B cell (primary cell): ENCODE measurements around the gene VNN1. TPM values are rescaled to one million over a fixed set of nuclear protein-coding genes. Genes with fewer than 3 reads are reported as not detected.

Experiments
- ATAC-seq: fragments of 200-7000 bp; cut with Tn5 transposase; one replicate; pipeline ENCODE4 v1.10.0; 2021; ENCODE audit warnings: low read depth, mild to moderate bottlenecking, moderate number of reproducible peaks, moderate library complexity
- CTCF ChIA-PET: fragments of 350-600 bp; sonication (Branson Sonifier 250); formaldehyde crosslinking; loops from one replicate; lab custom pipeline; 2021; ENCODE audit warnings: antibody characterized with exemption, inconsistent platforms; lab: Charles Lee
- POLR2A ChIA-PET: fragments of 350-600 bp; sonication (Branson Sonifier 250); formaldehyde crosslinking; loops from one replicate; lab custom pipeline; 2021; ENCODE audit warnings: antibody characterized with exemption; lab: Charles Lee
- DNase-seq: peaks from one replicate; pipeline ENCODE4 v3.0.0; 2013
- H2AFZ ChIP-seq: 2 replicates; pipeline ENCODE4 v1.6.1; 2012; ENCODE audit warnings: mild to moderate bottlenecking, low read depth, low read length; ENCODE audit not compliant: insufficient read depth, poor library complexity, severe bottlenecking
- H3K27ac ChIP-seq, 2 donors: 1 replicate in 1 of 2; 2 replicates in 1 of 2; pipeline ENCODE4 v1.5.1; 2012 to 2013; ENCODE audit warnings: low read length in 2 of 2, mild to moderate bottlenecking in 2 of 2, moderate library complexity in 1 of 2
- H3K27me3 ChIP-seq, 4 experiments: fragments of 200-600 bp in 1 of 4; sonication (generic) in 1 of 4; replicated peaks in 1 of 4; 1 replicate in 2 of 4; 2 replicates in 2 of 4; pipeline versions ENCODE4 v1.6.1 to v1.7.0; 2013 to 2016; ENCODE audit warnings: low read length in 3 of 4, mild to moderate bottlenecking in 2 of 4, mixed read lengths in 1 of 4, moderate library complexity in 1 of 4; ENCODE audit not compliant: insufficient read depth in 4 of 4, control insufficient read depth in 3 of 4; ENCODE audit errors: control extremely low read depth in 1 of 4
- H3K36me3 ChIP-seq, 2 experiments: replicated peaks in 1 of 2; 1 replicate in 1 of 2; 2 replicates in 1 of 2; pipeline versions ENCODE4 v1.6.1 to v1.7.1; 2013; ENCODE audit warnings: low read length in 1 of 2; ENCODE audit not compliant: insufficient read depth in 2 of 2, control insufficient read depth in 1 of 2; ENCODE audit errors: control extremely low read depth in 1 of 2, extremely low read depth in 1 of 2
- H3K4me1 ChIP-seq, 2 donors: fragments of 200-600 bp in 1 of 2; sonication (generic) in 1 of 2; 1 replicate in 1 of 2; 2 replicates in 1 of 2; pipeline versions ENCODE4 v1.5.1 to v1.6.1; 2013 to 2017; ENCODE audit warnings: low read length in 2 of 2; ENCODE audit not compliant: control insufficient read depth in 2 of 2, insufficient read depth in 2 of 2
- H3K4me2 ChIP-seq: replicated peaks from 2 replicates; pipeline ENCODE3; 2012; ENCODE audit warnings: mild to moderate bottlenecking, low read depth, low read length; ENCODE audit not compliant: poor library complexity, severe bottlenecking
- H3K4me3 ChIP-seq, 5 experiments: fragments of 200-600 bp in 1 of 5; sonication (generic) in 1 of 5; 1 replicate in 3 of 5; 2 replicates in 2 of 5; pipeline versions ENCODE4 v1.5.1 to v1.7.0; 2011 to 2016; ENCODE audit warnings: low read length in 4 of 5, mild to moderate bottlenecking in 4 of 5, low read depth in 2 of 5, control low read depth in 1 of 5, moderate library complexity in 1 of 5; ENCODE audit not compliant: insufficient read depth in 1 of 5; ENCODE audit errors: control extremely low read depth in 1 of 5, extremely low read depth in 1 of 5
- H3K79me2 ChIP-seq: fragments of 200-600 bp; sonication (generic); one replicate; pipeline ENCODE4 v1.6.0; 2016; ENCODE audit warnings: low read length; ENCODE audit not compliant: control insufficient read depth, insufficient read depth
- H3K9ac ChIP-seq: fragments of 200-600 bp; sonication (generic); 2 replicates; pipeline ENCODE4 v1.6.1; 2017; ENCODE audit warnings: mild to moderate bottlenecking, low read length, moderate library complexity
- H3K9me3 ChIP-seq, 3 donors: one replicate each; pipeline versions ENCODE4 v1.6.1 to v1.7.1; 2013; ENCODE audit warnings: low read length in 2 of 3; ENCODE audit not compliant: control insufficient read depth in 2 of 3, insufficient read depth in 1 of 3; ENCODE audit errors: control extremely low read depth in 1 of 3
- H4K20me1 ChIP-seq: 2 replicates; pipeline ENCODE4 v1.6.0; 2012; ENCODE audit warnings: mild to moderate bottlenecking, low read length; ENCODE audit not compliant: insufficient read depth, control insufficient read depth, poor library complexity, severe bottlenecking
- H3K27ac Mint-ChIP-seq: one replicate; pipeline ENCODE4 v1.8.0; 2021; ENCODE audit warnings: mixed read lengths
- H3K27me3 Mint-ChIP-seq: one replicate; pipeline ENCODE4 v1.8.0; 2021; ENCODE audit warnings: mixed read lengths
- H3K4me1 Mint-ChIP-seq: one replicate; pipeline ENCODE4 v1.8.0; 2021; ENCODE audit warnings: mixed read lengths
- H3K4me3 Mint-ChIP-seq: one replicate; pipeline ENCODE4 v1.8.0; 2021; ENCODE audit warnings: mixed read lengths
- H3K9me3 Mint-ChIP-seq: one replicate; pipeline ENCODE4 v1.8.0; 2022; ENCODE audit warnings: mixed read lengths; ENCODE audit not compliant: insufficient read depth
- CTCF ChIP-seq: fragments of 200-600 bp; IDR thresholded peaks from one replicate; pipeline ENCODE4 v1.8.0; 2022; ENCODE audit warnings: antibody characterized with exemption, mild to moderate bottlenecking
- EZH2 ChIP-seq: IDR thresholded peaks from 2 replicates; pipeline ENCODE4 v1.6.1; 2012; ENCODE audit warnings: borderline replicate concordance, low read depth, mild to moderate bottlenecking, moderate library complexity, low read length; ENCODE audit not compliant: insufficient read depth, poor library complexity, severe bottlenecking
- WGBS: methylation state at CpG from one replicate; pipeline ENCODE4 v1.1.5; 2013; ENCODE audit warnings: missing lambda C conversion rate; ENCODE audit not compliant: insufficient coverage; 5-methylcytosine and 5-hydroxymethylcytosine counted together
- intact Hi-C: fragments of 100-400 bp; cut with micrococcal nuclease; formaldehyde crosslinking; loops from one replicate; pipeline ENCODE4 v1.10.0; 2022
- polyA plus RNA-seq: library from polyadenylated mRNA; depleted of rRNA; stranded (reverse); fragments of >200 nt; gene quantifications from 2 replicates; pipeline ENCODE4 v1.2.3, GENCODE V29; 2012
- total RNA-seq, 2 donors: library from RNA; stranded (reverse); fragments of 120-200 nt in 1 of 2; gene quantifications; 1 replicate in 1 of 2; 2 replicates in 1 of 2; pipeline versions ENCODE4 v1.2.3 to v1.2.4, GENCODE V29; 2013 to 2022

The VNN1 gene
- total and polyA plus RNA-seq, 2 donors (not counting 1 experiment from before 2014, with no cell fraction given): 0.04 TPM; not detected in 1

GRCh38 chr6:132715881-132716637 is 2.2 kb upstream of the VNN1 start:
- no peak overlapping the region for H3K27ac Mint-ChIP-seq
- H3K4me3 ChIP-seq: no peak overlapping the region
- peaks cover 6 to 11% of the 10 kb centered on the region in 2 donors for H3K4me1 ChIP-seq
- POLR2A ChIA-PET: no interaction called here
- ATAC-seq: no peak
- no peak overlapping the region for H2AFZ ChIP-seq
- TF ChIP-seq CTCF (no peak), EZH2 (no peak)
- no peaks in the 10 kb centered on the region for H3K79me2 ChIP-seq
- peaks cover 0 to 6% (median 0%) of the 10 kb centered on the region in 4 experiments for H3K27me3 ChIP-seq
- H3K4me3 Mint-ChIP-seq: no peak overlapping the region
- H3K4me2 ChIP-seq: no peak overlapping the region
- DNase-seq: no peak
- H3K9me3 ChIP-seq: no peaks in the 10 kb centered on the region
- intact Hi-C loops: no loop called here
- no peaks in the 10 kb centered on the region for H3K9me3 Mint-ChIP-seq
- CTCF ChIA-PET: interaction anchor here (1.1 kb wide), 1 partner anchor 12 kb away, joined by 3 read pairs; no protein-coding TSS in a partner anchor
- peaks cover 2% of the 10 kb centered on the region for H3K27me3 Mint-ChIP-seq
- H4K20me1 ChIP-seq: no peaks in the 10 kb centered on the region
- H3K4me1 Mint-ChIP-seq: peaks cover 8% of the 10 kb centered on the region
- no peak overlapping the region for H3K9ac ChIP-seq
- H3K27ac ChIP-seq: no peak overlapping the region
- WGBS: 74% methylated on average over 7 of the region's 9 CpGs
- no peaks in the 10 kb centered on the region for H3K36me3 ChIP-seq

- no peaks in the 10 kb centered on the region for H3K9me3 Mint-ChIP-seq
- peaks cover 0 to 6% (median 0%) of the 10 kb centered on the region in 4 experiments for H3K27me3 ChIP-seq
- H3K4me2 ChIP-seq: no peak overlapping the region
- POLR2A ChIA-PET: interaction anchor here (0.5 kb wide), 1 partner anchor 127 kb away, joined by 8 read pairs; no protein-coding TSS in a partner anchor
- H2AFZ ChIP-seq: no peak overlapping the region
- H3K4me3 ChIP-seq: no peak overlapping the region
- H3K27me3 Mint-ChIP-seq: peaks cover 2% of the 10 kb centered on the region
- CTCF ChIA-PET: interaction anchor here (1.1 kb wide), 1 partner anchor 13 kb away, joined by 3 read pairs; no protein-coding TSS in a partner anchor
- no peaks in the 10 kb centered on the region for H3K79me2 ChIP-seq
- no peak overlapping the region for H3K27ac Mint-ChIP-seq
- peaks cover 8% of the 10 kb centered on the region for H3K4me1 Mint-ChIP-seq
- intact Hi-C loops: no loop called here
- H3K9me3 ChIP-seq: no peaks in the 10 kb centered on the region
- H3K36me3 ChIP-seq: no peaks in the 10 kb centered on the region
- ATAC-seq (no peak), DNase-seq (no peak)
- H3K4me1 ChIP-seq: peaks cover 6 to 11% of the 10 kb centered on the region in 2 donors
- no peak overlapping the region for H3K9ac ChIP-seq
- H4K20me1 ChIP-seq: no peaks in the 10 kb centered on the region
- TF ChIP-seq EZH2 (no peak), CTCF (no peak)
- WGBS: 95% methylated on average over 3 of the region's 5 CpGs
- no peak overlapping the region for H3K4me3 Mint-ChIP-seq
- H3K27ac ChIP-seq: no peak overlapping the region
These were observed 1.3 kb upstream of the VNN1 start for GRCh38 chr6:132715204-132715603.
